Stimulated activated CD8-positive, alpha-beta memory T cell treated with anti-CD3 and anti-CD28 coated beads, Interleukin-2, amount 100 ng/mL, for 1 hour (primary cell): Measurements from ENCODE around the gene HSD17B4.
"Not testable (repeated sequence)": the region's sequence is repeated elsewhere in the genome, so short reads cannot be mapped to it uniquely, and the experiment has no call there.

ENCODE experiments used
- DNase-seq, 2 donors: peaks; one replicate each; pipeline ENCODE4 v3.0.0-alpha.2; 2020; ENCODE audit warnings: low read depth in 2 of 2

Gene HSD17B4

DNA sequence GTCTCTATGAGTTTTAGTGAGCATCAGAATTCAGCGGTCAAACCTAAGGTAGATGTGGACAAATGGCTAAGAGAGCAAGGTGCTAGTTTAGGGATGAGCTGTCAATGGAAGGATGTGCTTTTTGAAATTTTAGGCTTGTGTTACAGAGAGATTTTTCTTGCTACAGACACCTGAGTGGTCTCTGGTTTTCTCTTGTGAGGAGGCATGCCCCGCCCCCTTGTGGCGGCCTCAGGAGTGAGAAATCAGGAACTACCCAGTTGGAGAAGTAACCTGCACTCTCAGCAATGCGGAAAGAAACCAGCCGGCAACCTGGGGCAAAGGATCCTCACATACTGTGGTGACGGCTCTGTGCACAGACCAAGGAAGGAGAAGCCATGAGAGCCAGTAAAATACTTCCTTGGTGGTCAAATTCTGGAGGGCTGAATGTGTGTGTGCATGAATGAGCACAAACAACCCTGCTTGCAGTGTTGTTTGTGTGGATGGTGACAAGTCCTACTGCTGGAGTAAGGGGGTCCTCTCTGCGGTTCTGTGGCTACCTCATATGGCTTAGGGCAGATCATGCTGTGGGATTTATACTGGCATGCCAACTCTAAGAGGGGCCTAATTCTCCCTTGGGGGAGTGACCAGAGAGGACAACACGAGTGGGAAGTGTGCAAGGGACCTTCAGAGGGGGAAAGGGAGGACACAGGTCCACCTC lies 16.7 kb upstream of the HSD17B4 start:
- peak; percentile 41 to 51 for DNase-seq

DNA sequence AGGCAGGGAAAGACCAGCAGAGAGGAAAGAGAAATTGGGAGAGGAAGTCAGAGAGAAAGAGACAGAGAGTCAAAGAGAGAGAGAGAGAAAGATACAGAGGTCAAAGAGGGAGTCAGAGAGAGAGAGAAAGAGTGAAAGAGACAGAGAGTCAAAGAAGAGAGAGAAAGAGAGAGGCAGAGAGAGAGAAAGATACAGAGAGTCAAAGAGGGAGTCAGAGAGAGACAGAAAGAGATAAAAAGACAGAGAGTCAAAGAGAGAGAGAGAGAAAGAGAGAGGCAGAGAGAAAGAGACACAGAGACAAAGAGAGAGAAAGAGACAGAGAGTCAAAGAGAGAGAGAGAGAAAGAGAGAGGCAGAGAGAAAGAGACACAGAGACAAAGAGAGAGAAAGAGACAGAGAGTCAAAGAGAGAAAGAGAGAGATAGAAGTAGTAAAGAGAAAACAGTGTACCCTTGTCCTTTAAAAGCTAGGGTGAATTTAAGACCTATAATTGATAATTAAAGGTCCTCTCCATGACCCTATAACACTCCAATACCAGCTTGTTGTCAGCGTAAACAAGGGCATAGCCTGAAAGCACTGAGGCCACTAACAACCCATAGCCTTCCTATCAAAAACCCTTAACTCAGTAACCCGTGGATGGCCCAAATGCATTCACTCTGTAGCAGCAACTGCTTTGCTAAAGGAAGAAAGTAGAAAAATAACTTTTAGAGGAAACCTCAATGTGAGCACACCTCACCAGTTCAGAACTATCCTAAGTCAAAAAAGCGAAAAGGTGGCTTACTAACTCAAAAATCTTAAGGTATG lies 14.3 kb upstream of the HSD17B4 start:
- not testable (repeated sequence) for DNase-seq

- not testable (repeated sequence) for DNase-seq
These were observed 13.7 kb upstream of the HSD17B4 start for GRCh38 chr5:119438587-119438917.

GRCh38 chr5:119439140-119439631 lies 13.1 kb upstream of the HSD17B4 start:
- no peak for DNase-seq

DNA sequence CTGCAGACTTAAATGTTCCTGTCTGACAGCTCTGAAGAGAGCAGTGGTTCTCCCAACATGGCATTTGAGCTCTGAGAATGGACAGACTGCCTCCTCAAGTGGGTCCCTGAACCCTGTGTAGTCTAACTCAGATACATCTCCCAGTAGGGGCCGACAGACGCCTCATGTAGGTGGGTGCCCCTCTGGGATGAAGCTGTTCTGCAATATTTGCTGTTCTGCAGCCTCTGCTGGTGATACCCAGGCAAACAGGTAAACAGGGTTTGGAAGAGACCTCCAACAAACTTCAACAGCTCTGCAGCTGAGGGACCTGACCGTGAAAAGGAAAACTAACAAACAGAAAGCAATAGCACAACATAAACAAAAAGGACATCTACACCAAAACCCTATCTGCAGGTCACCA lies 12.7 kb upstream of the HSD17B4 start:
- not testable (repeated sequence) for DNase-seq

DNA sequence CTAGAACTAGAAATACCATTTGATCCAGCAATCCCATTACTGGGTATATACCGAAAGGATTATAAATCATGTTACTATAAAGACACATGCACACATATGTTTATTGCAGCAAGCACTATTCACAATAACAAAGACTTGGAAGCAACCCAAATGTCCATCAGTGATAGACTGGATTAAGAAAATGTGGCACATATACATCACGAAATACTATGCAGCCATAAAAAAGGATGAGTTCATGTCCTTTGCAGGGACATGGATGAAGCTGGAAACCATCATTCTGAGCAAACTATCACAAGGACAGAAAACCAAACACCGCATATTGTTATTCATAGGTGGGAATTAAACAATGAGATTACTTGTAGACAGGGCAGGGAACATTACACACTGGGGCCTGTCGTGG lies 7.7 kb upstream of the HSD17B4 start:
- not testable (repeated sequence) for DNase-seq

GRCh38 chr5:119445544-119445943 lies 6.8 kb upstream of the HSD17B4 start:
- DNase-seq = no peak

- no peak for DNase-seq
These were observed 2.4 kb upstream of the HSD17B4 start for GRCh38 chr5:119449882-119450281.

DNA sequence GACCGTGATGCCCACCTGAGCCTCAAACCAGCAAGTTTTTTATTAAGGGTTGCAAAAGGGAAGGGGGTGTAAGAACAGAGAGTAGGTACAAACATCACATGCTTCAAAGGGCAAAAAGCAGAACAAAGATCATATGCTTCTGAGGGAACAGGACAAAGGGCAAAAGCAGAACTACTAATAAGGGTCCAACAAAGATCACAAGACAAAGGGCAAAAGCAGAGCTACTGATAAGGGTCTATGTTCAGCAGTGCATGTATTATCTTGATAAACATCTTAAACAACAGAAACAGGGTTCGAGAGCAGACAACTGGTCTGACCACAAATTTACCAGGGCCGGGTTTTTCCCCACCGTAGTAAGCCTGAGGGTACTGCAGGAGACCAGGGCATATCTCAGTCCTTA lies 1.7 kb upstream of the HSD17B4 start:
- not testable (repeated sequence) for DNase-seq

- DNase-seq = no peak
These were observed 736 bp upstream of the HSD17B4 start for GRCh38 chr5:119451561-119451960.

DNA sequence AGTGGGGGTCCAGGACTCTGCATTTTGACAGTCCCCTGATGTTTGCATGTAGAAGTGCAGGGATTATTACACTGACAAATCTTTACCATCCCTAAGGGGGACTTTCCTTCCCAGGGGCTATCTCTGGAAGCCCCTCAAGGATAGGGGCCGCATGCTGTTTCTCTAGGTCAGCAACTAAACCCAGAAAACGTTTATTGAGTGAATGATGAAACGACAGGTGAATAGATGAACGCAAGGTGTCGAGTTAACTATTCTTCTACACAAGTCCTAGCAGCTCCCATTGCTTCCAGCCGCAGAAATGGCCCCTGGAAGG lies 281 bp upstream of the HSD17B4 start:
- no peak for DNase-seq

GRCh38 chr5:119453040-119453373 lies 710 bp downstream of the HSD17B4 start:
- no peak for DNase-seq

DNA sequence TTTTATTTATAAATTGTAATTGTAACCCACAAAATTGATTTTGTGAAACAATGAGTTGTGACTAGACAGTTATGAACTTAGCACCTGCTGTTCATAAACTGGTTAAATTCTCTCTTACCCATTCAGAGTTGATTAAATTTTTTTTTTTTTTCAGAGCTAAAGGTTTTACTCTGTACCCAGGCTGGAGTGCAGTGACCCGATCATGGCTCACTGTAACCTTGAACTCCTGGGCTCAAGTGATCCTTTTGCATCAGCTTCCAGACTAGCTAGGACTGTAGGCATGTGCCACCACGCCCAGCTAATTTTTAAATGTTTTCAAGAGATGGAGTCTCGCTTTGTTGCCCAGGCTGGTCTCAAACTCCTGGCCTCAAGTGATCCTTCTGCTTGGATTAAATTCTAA lies 1.9 kb downstream of the HSD17B4 start:
- no peak for DNase-seq

- DNase-seq = no peak
These were observed 6.8 kb downstream of the HSD17B4 start for GRCh38 chr5:119458911-119459632.

DNA sequence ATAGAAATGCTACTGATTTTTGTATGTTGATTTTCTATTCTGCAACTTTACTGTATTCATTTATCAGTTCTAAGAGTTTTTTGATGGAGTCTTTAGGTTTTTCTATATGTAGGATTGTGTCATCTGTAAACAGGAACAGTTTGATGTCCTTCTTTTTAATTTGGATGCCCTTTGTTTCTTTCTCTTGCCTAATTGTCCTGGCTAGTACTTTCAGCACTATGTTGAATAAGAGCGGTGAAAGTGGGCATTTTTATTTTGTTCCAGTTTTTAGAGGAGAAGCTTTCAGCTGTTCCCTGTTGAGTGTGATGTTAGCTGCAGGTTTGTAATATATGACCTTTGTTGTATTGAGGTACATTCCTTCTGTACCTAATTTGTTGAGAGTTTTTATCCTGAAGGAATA lies 13.3 kb downstream of the HSD17B4 start:
- DNase-seq = no peak

GRCh38 chr5:119468286-119468685 lies 16.0 kb downstream of the HSD17B4 start:
- DNase-seq = no peak

GRCh38 chr5:119470105-119470763 lies 17.9 kb downstream of the HSD17B4 start:
- no peak for DNase-seq

GRCh38 chr5:119470851-119471451 lies 18.7 kb downstream of the HSD17B4 start:
- DNase-seq = no peak

GRCh38 chr5:119473241-119473640 lies 20.9 kb downstream of the HSD17B4 start:
- DNase-seq = no peak

DNA sequence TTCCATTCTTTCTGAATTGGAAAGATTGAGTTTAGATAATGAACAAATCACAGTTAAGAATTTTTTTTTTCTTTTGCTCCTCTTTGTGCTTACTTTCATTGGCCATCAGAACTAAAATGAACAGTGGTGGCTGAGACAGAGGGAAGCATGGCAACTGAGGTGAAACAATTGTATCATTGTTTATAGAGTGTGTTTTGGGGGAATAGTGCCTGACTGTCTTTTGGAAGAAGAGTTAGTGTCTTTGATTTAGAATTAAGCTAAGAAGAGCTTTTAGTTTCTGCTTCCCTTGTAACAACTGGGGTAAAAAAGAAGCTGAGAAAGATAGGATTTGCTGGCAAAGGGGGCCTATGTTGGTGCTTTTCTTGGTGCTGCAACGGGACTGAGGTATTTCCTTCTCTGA lies 24.0 kb downstream of the HSD17B4 start:
- DNase-seq = no peak

DNA sequence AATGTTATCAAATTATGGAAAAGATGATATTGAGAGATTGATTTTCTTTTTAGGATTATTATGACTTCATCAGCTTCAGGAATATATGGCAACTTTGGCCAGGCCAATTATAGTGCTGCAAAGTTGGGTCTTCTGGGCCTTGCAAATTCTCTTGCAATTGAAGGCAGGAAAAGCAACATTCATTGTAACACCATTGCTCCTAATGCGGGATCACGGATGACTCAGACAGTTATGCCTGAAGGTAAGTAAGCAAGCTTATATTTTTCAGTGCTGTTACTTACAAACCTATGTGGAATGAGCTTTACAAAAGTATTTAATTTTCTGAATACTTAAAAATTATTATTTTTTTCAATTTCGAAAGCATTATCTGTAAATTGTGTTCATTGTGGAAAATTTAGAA lies 26.5 kb downstream of the HSD17B4 start:
- no peak for DNase-seq

DNA sequence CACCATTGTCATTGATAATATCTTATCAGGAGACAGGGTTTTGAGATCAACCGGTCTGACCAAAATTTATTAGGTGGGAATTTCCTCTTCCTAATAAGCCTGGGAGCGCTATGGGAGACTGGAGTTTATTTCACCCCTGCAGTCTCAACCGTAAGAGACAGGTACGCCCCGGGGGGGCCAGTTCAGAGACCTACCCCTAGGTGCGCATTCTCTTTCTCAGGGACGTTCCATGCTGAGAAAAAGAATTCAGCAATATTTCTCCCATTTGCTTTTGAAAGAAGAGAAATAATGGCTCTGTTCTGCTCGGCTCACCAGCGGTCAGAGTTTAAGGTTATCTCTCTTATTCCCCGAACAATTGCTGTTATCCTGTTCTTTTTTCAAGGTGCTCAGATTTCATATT lies 28.3 kb downstream of the HSD17B4 start:
- DNase-seq = not testable (repeated sequence)
